A549 (cell line): ENCODE measurements around the gene MRAP2.
"Not testable (repeated sequence)": the region's sequence is repeated elsewhere in the genome, so short reads cannot be mapped to it uniquely, and the experiment has no call there.

Experiments used
- CBX2 ChIP-seq: fragments of 200-600 bp; sonication (generic); IDR thresholded peaks from 2 replicates; pipeline ENCODE4 v1.6.1; 2016; ENCODE audit warnings: low read depth, mild to moderate bottlenecking, borderline replicate concordance
- CTCF ChIP-seq: fragments of >200 bp; sonication (Bioruptor Twin); formaldehyde crosslinking; IDR thresholded peaks from 3 replicates; pipeline ENCODE4 v1.5.1; 2016
- EP300 ChIP-seq, 2 experiments: fragments of >200 bp; sonication (Bioruptor Twin); formaldehyde crosslinking; IDR thresholded peaks; 2 replicates in 1 of 2; 3 replicates in 1 of 2; pipeline ENCODE4 v1.6.1; 2016 to 2017
- MYC ChIP-seq: IDR thresholded peaks from 2 replicates; pipeline ENCODE4 v1.6.1; 2012; ENCODE audit warnings: mild to moderate bottlenecking, inconsistent platforms, low read length, improper control_type of control experiment, borderline replicate concordance
- PHF8 ChIP-seq: fragments of 200-600 bp; sonication (generic); IDR thresholded peaks from 2 replicates; pipeline ENCODE4 v1.6.1; 2016; ENCODE audit warnings: low read depth, mild to moderate bottlenecking, antibody characterized with exemption, moderate library complexity, borderline replicate concordance
- POLR2A ChIP-seq: IDR thresholded peaks from 2 replicates; pipeline ENCODE4 v1.6.1; 2012; ENCODE audit warnings: mild to moderate bottlenecking, low read length
- POLR2AphosphoS2 ChIP-seq: conservative IDR thresholded peaks from 2 replicates; pipeline ENCODE4 v1.6.1; 2012; ENCODE audit warnings: low read length, improper control_type of control experiment, inconsistent platforms

- TF ChIP-seq POLR2A; EP300 (IDR thresholded peaks at IDR 0.05); CBX2; PHF8; MYC; CTCF; POLR2AphosphoS2: not testable (repeated sequence)
These were observed 99.8 kb downstream of the MRAP2 start for GRCh38 chr6:84133385-84133784.
